NB4 (cell line): Measurements from ENCODE around the gene MBNL3.

ENCODE experiments used
- CTCF ChIP-seq: IDR thresholded peaks from one replicate; pipeline ENCODE4 v1.5.1; 2012; ENCODE audit warnings: low read depth, low read length
- MAX ChIP-seq: IDR thresholded peaks from 2 replicates; pipeline ENCODE4 v1.6.1; 2011; ENCODE audit warnings: low read depth, low read length
- MYC ChIP-seq: IDR thresholded peaks from 2 replicates; pipeline ENCODE4 v1.6.1; 2011; ENCODE audit warnings: low read depth, low read length
- POLR2A ChIP-seq: IDR thresholded peaks from 2 replicates; pipeline ENCODE4 v1.6.1; 2011; ENCODE audit warnings: mild to moderate bottlenecking; ENCODE audit not compliant: insufficient read length; ENCODE audit errors: extremely low read depth

- TF ChIP-seq CTCF (no peak), POLR2A (no peak), MAX (no peak), MYC (no peak)
These were observed 4.9 kb downstream of the MBNL3 start for GRCh38 chrX:132483951-132484350.
